ENCODE measurements around the gene TSPAN3.

- TF ChIP-seq CTCF (IDR thresholded peaks at IDR 0.05 in 4 of 5, conservative IDR thresholded peaks at IDR 0.05 in 1 of 5) = no peak
- TF ChIP-seq POLR2A (IDR thresholded peaks at IDR 0.05) = no peak
Measured at GRCh38 chr15:77064539-77065308, 6.2 kb downstream of the TSPAN3 start.

Measured in gastrocnemius medialis (tissue), 4 donors.